Measurements from ENCODE around the gene ZIC4.

Gene ZIC4

GRCh38 chr3:147389717-147390116 lies 16.6 kb downstream of the ZIC4 start:
- DNase-seq = no peak

- no peak for DNase-seq
Observed at GRCh38 chr3:147388700-147389580, 17.4 kb downstream of the ZIC4 start.

DNA sequence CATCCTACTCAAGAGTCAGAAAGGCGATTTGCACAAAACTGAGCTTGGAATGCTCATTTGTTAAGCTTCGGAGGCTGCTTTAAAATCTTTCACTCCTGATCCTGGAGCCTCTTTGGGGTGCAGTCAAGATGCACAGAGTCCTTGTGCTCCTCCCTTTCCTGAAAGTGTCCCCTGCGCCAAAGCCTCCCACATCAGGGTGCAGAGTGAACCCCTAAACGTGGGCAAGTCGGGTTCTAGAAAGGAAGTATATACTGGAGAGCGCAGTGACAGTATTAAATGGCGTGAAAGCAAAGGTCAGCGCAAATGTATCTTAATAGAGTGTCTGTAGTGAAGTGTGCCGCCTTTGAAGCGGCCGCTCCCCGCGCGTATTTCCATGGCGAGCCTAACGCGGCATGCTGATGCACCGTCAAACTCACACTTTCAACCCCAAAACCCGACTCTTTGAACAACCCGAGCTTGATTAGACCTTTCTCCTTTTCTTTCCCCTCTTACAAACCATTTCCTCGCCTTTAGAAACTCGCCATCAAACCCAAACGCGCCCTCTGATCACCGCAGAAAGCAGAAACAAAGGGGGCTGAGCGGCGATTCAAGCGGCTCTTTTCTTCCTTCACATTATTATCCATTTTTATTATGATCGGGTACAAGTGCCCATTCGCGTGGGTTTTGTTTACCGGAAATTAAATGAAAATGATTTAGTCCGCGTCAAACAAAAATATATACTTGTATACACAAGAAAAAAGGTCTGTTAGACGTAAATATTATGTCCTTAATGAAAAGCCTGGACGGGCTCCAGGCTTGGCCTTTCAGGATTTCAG lies 18.3 kb downstream of the ZIC4 start:
- no peak for DNase-seq

DNA sequence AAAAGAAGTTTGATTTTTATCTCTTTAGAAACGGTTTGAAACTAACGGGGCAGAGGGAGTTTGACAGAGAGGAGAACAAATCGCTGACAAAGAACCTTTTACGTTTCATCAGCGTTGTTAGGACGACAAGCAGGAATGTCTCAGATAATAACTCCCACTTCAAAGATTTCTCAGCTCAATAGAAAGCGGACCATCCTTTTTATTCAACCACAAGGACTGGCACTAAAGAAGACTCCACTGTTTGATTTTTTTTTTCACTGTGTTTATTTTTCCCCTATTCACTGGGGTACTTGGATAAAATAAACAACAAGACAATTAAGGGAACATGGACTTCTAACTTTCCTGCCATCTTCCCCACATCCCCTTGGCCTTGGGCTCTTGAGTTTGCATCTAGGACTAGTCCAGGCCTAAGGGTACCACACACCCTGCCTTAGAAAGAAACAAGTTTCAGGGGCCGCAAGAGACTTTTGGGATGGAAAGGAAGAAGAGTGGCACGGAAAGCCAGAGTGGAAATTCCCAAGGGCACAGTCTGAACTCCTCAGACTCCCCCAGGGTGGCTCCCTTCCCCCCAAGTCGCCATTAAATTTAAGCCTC lies 19.0 kb downstream of the ZIC4 start:
- no peak for DNase-seq

DNA sequence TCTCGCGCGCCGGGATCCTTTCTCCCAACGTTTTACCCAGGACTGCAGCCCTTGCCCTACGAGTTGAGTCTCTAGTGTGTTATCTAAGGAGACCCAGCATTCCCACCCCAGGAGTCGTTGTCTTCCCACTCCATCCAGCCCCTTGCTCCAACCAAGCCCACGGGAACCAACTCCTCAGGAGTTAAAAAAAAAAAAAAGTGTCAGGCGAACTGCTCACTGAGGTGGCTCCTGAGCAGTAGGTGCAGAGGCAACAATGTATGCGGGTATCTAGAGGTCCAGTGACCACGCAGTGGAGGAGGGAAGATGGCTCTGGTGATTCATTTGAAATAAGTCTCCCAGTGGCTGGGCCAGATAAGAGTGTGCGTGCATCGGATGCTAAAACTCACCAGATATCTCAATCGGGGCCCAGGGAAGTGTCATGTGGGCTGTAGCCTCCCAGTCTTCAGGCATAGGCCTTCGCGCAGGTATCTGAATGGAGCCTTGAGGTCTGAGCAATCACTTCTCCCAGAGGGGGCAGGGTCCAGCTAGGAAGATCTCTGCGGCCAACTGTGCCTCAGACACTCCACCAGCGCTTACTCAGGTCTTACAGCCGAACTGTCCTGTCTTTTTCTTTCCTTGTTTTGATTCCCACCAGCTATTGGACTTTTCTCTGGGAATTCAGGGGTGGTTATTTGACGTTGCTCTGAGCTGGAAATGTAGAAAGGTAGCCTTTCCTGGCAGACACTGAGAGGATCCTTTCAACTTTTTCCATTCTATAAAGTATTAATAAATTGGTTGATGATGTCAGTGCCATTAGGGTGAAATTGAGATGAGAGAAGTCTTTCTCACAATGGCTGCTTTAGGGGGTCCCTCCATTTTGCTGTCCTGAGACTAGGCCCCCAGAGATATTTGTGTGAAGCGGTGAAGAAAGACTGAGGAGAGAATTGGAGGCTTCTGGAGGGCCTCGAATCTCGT lies 21.0 kb downstream of the ZIC4 start:
- no peak for DNase-seq

GRCh38 chr3:147384210-147385058 lies 21.9 kb downstream of the ZIC4 start:
- no peak for DNase-seq

DNA sequence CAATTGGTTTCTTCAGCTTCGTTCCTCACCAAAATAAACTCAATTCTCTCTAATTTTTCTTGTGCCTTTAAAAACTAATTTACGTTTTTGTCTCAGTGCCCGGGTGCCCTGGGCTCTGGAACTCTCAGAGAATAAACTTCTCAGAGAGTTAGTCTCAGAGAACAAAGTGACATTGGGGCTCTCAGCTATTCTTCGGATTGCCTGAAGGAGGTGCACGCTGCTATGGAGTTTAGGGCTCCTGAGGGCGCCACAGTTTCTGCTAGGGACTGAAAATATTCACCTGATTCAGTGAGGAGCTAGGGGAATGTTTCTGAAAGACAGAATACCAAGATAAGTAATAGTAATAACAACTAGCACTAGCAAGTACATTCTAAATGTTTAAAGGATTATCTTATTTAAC lies 22.7 kb downstream of the ZIC4 start:
- DNase-seq = no peak

- no peak for DNase-seq
Observed at GRCh38 chr3:147381596-147381995, 24.7 kb downstream of the ZIC4 start.

DNA sequence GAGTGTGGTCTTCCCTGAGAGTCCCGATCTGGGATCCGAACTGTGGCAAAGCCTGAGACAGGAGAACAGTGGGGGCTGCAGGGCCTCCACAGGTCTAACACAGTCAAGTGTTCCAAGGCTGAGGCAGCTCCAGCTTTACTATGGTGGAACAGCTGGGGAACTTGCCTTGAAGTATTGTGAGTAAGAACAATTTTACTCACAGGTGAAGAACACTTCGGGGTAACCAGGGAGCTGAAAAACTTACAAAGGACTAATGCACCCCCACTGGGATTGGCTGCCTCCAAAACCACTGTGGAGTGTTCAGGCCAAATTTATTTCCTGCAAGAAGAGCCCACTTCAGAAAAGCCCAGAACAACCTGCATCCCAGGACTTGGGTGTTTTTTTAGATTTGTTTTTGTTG lies 25.4 kb downstream of the ZIC4 start:
- DNase-seq = no peak

DNA sequence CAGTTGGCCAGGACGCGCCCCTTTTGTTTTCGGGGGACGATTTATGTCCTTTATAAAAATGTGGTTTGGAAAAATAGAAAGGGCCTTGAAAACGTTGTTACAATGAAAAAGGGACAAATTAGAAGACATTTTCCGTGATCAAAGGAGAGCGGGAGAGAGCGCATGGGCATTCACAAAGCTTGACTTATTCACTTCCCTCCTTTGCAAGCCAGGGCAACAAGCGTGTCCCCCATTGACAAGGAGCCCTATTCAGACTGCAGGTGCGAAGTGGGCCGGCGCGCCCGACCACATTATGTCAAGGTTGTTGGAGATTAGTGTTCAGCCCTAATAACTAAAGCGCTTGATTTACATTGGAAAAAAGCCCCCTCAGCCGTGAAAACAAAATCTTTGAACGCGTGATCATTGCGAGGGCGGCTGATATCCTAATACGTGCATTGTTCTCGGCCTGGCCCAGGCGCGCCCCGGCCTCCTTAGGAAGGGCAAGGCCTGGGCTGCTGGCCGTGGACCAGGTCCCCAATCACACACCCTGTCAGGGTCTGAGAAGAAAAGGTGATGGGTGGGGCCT lies 25.9 kb downstream of the ZIC4 start:
- no peak for DNase-seq

DNA sequence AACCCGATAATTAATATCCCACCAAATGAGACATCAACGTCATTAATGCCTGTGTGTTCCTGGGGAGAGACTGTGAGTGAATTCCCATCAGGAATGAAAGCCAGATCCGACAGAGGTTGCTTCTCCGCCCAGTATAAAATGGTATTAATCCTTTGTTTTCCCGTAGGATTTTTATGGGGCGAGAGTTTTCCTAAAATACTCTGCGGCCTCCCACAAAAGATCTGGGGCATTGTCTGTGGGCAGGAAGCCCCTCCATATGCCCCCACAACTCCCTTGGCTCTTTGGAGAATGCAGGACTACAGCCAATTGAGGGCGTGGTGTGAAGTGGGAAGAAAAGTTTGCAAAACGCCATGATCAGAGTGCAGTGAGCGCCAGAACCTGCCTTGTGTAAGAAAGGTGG lies 26.7 kb downstream of the ZIC4 start:
- DNase-seq = no peak

- DNase-seq = no peak
Observed at GRCh38 chr3:147377412-147378367, 28.7 kb downstream of the ZIC4 start.

- DNase-seq = no peak
Observed at GRCh38 chr3:147373301-147373700, 33.0 kb downstream of the ZIC4 start.

DNA sequence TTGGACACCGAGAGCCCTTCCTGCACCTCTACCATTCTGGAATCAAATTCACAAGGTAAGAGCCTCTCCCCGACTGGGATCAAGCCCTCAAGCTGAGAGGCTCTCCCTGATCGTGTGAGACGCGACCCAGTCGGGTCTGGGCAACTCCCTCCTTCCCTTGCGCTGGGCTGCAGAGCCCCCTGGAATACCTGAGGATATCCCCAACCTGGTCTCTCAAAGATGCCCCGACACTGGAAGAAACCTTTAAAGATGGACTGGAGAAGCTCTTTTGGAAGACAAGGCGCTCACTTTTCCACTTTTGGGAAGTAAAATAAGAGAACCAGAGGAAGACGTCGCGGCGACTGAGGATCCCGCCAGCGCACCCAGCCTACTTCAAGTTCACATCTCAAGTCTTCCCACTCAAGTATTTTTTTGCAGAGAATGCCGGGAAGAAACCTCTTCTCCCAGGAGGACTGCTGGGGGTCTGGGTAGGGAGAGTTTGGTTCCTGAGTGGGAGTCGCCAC lies 33.8 kb downstream of the ZIC4 start:
- DNase-seq = no peak

GRCh38 chr3:147371771-147372340 lies 34.5 kb downstream of the ZIC4 start:
- no peak for DNase-seq

DNA sequence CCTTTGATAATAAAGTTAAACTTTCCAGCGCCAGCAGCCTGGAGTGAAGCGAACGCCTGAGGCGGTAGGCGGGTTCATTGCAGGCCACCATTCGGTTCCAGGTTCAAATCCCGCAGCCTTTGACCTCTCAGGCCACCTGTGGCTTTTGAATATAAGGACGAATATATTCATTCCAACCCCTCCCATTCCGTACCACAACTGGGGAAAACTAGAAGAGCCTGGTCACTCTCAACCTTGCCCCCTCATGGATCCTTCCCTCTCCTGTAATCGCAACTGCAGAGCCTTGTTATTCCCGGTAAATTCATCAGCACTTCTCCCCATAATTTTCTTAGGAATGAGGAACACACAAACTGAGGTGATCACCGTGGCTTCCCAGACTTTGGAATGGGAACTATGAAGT lies 35.2 kb downstream of the ZIC4 start:
- no peak for DNase-seq

GRCh38 chr3:147370349-147370748 lies 36.0 kb downstream of the ZIC4 start:
- no peak for DNase-seq

DNA sequence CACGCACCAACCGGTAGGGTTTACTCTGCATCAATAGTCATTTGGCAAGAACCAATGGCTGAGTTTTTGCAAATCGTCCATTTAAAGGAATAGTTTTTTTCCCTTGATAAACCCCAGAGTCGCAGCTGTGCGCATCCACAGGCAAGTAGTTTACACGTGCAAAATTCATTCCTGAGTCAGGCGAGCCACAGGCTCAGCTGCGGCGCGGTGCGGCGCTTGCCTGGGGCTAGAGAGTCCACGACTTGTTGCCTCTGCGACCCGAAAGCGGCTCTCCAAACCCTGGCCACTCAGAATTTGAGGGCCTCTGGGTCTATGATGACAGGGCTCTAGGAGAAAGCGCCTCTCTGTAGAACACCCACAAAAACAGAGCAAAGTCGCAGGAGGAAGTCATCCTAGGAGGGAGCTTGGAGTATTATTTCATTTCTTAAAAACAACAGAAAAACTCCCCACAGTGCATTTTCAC lies 36.7 kb downstream of the ZIC4 start:
- no peak for DNase-seq

- no peak for DNase-seq
Observed at GRCh38 chr3:147369231-147369630, 37.1 kb downstream of the ZIC4 start.
